ENCODE measurements around the gene PRH2. TPM values are rescaled to one million over a fixed set of nuclear protein-coding genes. Genes with fewer than 3 reads are reported as not detected.

PRH2 gene
- total and polyA plus RNA-seq, 4 experiments from 2014 or later = not detected

DNA sequence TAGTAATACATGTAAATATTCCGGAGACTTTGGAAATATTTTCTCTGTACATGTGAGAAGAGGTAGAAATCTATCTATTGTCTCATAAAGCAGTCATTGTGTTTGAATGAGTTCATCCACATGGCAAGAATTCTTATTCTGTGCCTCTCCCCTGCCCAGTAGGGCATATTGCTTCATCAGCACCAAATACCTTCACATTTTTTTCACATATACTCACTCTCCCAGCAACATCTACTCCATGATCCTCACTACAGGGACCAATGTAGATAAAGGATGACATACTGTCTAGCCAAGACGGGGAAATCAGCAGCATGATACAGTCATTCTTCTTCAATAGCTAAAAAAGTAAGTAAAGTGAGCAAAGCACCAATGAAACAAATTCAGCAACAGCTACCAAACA, 11.4 kb downstream of the PRH2 start:
- no peaks in the 10 kb centered on the region for H3K27me3 Mint-ChIP-seq
- DNase-seq = no peak
- no peak overlapping the region for H3K4me3 ChIP-seq (ENCODE audit: low read length in 2 of 2)
- peaks cover 0 to 15% (median 2%) of the 10 kb centered on the region in 4 donors for H3K4me1 Mint-ChIP-seq
- ChIA-PET POLR2A (ENCODE audit: partially characterized antibody) (no interaction called here), CTCF (ENCODE audit: partially characterized antibody) (no interaction called here)
- peaks cover 2 to 10% of the 10 kb centered on the region in 2 donors for H3K36me3 Mint-ChIP-seq
- no peak overlapping the region for H3K27ac Mint-ChIP-seq
- peaks cover 0 to 5% (median under 1%) of the 10 kb centered on the region in 8 donors for H3K9me3 Mint-ChIP-seq
- no peaks in the 10 kb centered on the region for H3K27me3 ChIP-seq (ENCODE audit: insufficient read depth, low read length)
- H3K27ac ChIP-seq (ENCODE audit: low read depth, low read length) = no peak overlapping the region
- no peaks in the 10 kb centered on the region for H3K4me1 ChIP-seq (ENCODE audit: insufficient read depth, low read length)
- intact Hi-C loops (cut with micrococcal nuclease) = no loop called here
- H3K9me3 ChIP-seq (ENCODE audit: control insufficient read depth in 1 of 2, low read length in 2 of 2) = no peaks in the 10 kb centered on the region
- H3K36me3 ChIP-seq (ENCODE audit: insufficient read depth, low read length) = no peaks in the 10 kb centered on the region
- no peak overlapping the region for H3K4me3 Mint-ChIP-seq

DNA sequence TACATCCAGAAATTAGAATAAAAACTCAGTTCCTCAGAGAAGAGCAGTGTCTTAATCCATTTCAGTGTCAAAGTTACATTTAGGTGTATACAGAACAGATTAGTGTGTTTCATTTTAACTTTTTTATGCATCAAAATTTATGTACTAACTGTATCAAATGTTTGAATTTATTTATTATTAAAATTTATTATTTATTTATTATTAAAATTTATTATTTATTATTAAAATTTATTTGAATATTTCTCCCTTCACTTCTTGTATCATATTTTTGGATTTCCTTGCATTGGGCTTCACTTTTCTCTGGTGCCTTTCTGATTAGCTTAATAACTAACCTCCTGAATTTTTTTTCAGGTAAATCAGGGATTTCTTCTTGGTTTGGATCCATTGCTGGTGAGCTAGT, 12.3 kb downstream of the PRH2 start:
- H3K4me1 Mint-ChIP-seq = peaks cover 0 to 15% (median 2%) of the 10 kb centered on the region in 4 donors
- no peaks in the 10 kb centered on the region for H3K4me1 ChIP-seq (ENCODE audit: insufficient read depth, low read length)
- H3K4me3 ChIP-seq (ENCODE audit: low read length in 2 of 2) = no peak overlapping the region
- no peaks in the 10 kb centered on the region for H3K27me3 Mint-ChIP-seq
- no peaks in the 10 kb centered on the region for H3K36me3 ChIP-seq (ENCODE audit: insufficient read depth, low read length)
- CTCF ChIA-PET (ENCODE audit: partially characterized antibody) = no interaction called here
- H3K27ac Mint-ChIP-seq = no peak overlapping the region
- POLR2A ChIA-PET (ENCODE audit: partially characterized antibody) = no interaction called here
- no peak overlapping the region for H3K4me3 Mint-ChIP-seq
- no peaks in the 10 kb centered on the region for H3K27me3 ChIP-seq (ENCODE audit: insufficient read depth, low read length)
- no peak for DNase-seq
- no peaks in the 10 kb centered on the region for H3K9me3 ChIP-seq (ENCODE audit: control insufficient read depth in 1 of 2, low read length in 2 of 2)
- peaks cover 0 to 7% (median 2%) of the 10 kb centered on the region in 8 donors for H3K9me3 Mint-ChIP-seq
- H3K36me3 Mint-ChIP-seq = peaks cover 2 to 12% of the 10 kb centered on the region in 2 donors
- intact Hi-C loops (cut with micrococcal nuclease) = no loop called here
- H3K27ac ChIP-seq (ENCODE audit: low read depth, low read length) = no peak overlapping the region

DNA sequence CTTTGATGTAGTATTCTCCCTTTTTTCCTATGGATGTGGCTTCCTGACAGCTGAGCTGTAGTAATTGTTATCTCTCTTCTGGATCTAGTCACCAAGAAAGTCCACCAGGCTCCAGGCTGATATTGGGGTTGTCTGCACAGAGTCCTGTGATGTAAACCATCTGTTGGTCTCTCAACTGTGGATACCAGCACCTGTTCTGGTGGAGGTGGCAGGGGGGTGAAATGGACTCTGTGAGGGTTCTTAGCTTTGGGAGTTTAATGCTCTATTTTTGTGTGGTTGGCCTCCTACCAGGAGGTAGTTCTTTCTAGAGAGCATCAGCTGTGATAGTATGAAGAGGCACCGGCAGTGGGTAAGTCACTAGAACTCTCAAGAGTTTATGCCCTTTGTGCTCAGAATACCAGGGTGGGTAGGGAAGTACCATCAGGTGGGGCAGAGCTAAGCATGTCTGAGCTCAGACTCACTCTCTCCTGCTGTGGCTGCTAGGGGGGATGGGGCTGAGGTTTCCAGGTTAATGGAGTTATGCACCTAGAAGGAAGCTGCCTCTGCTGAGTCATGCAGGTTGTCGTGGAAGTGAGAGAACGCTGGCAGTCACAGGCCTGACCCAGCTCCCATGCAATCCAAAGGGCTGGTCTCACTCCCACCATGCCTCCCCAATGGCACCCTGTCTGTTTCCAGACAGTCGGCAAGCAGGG, 13.0 kb downstream of the PRH2 start:
- H3K4me3 Mint-ChIP-seq = no peak overlapping the region
- intact Hi-C loops (cut with micrococcal nuclease) = no loop called here
- peak overlapping the region in 1 of 7 donors; percentile 3 for H3K27ac Mint-ChIP-seq
- H3K36me3 ChIP-seq (ENCODE audit: insufficient read depth, low read length) = no peaks in the 10 kb centered on the region
- H3K27me3 Mint-ChIP-seq = no peaks in the 10 kb centered on the region
- peaks cover 4 to 13% of the 10 kb centered on the region in 2 donors for H3K36me3 Mint-ChIP-seq
- CTCF ChIA-PET (ENCODE audit: partially characterized antibody) = no interaction called here
- POLR2A ChIA-PET (ENCODE audit: partially characterized antibody) = no interaction called here
- H3K4me1 ChIP-seq (ENCODE audit: insufficient read depth, low read length) = no peaks in the 10 kb centered on the region
- peaks cover 0 to 14% (median 4%) of the 10 kb centered on the region in 8 donors for H3K9me3 Mint-ChIP-seq
- peaks cover 0 to 15% (median 2%) of the 10 kb centered on the region in 4 donors for H3K4me1 Mint-ChIP-seq
- no peak for DNase-seq
- H3K9me3 ChIP-seq (ENCODE audit: control insufficient read depth in 1 of 2, low read length in 2 of 2) = no peaks in the 10 kb centered on the region
- no peaks in the 10 kb centered on the region for H3K27me3 ChIP-seq (ENCODE audit: insufficient read depth, low read length)
- H3K4me3 ChIP-seq (ENCODE audit: low read length in 2 of 2) = no peak overlapping the region
- no peak overlapping the region for H3K27ac ChIP-seq (ENCODE audit: low read depth, low read length)

DNA sequence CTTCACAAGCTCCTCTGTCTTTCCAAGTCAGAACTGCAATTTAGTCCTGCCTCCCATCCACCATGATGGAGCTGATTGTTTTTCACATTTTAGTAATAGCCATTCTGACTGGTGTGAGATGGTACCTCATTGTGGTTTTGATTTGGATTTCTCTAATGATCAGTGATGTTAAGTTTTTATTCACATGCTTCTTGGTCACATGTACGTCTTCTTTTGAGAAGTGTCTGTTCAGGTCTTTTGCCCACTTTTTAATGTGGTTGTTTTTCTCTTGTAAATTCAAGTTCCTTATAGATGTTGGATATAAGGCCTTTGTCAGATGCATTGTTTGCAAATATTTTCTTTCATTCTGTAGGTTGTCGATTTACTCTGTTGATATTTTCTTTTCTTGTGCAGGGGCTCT, 14.1 kb downstream of the PRH2 start:
- no peak for DNase-seq
- H3K4me1 ChIP-seq (ENCODE audit: insufficient read depth, low read length) = no peaks in the 10 kb centered on the region
- no peak overlapping the region for H3K4me3 Mint-ChIP-seq
- ChIA-PET POLR2A (ENCODE audit: partially characterized antibody) (no interaction called here), CTCF (ENCODE audit: partially characterized antibody) (no interaction called here)
- no peaks in the 10 kb centered on the region for H3K9me3 ChIP-seq (ENCODE audit: control insufficient read depth in 1 of 2, low read length in 2 of 2)
- no peak overlapping the region for H3K27ac ChIP-seq (ENCODE audit: low read depth, low read length)
- H3K4me3 ChIP-seq (ENCODE audit: low read length in 2 of 2) = no peak overlapping the region
- peaks cover 0 to 23% (median 9%) of the 10 kb centered on the region in 8 donors for H3K9me3 Mint-ChIP-seq
- intact Hi-C loops (cut with micrococcal nuclease) = no loop called here
- H3K27me3 ChIP-seq (ENCODE audit: insufficient read depth, low read length) = no peaks in the 10 kb centered on the region
- peaks cover 4 to 24% of the 10 kb centered on the region in 2 donors for H3K36me3 Mint-ChIP-seq
- H3K4me1 Mint-ChIP-seq = peaks cover 0 to 15% (median 2%) of the 10 kb centered on the region in 4 donors
- no peaks in the 10 kb centered on the region for H3K27me3 Mint-ChIP-seq
- no peak overlapping the region for H3K27ac Mint-ChIP-seq
- H3K36me3 ChIP-seq (ENCODE audit: insufficient read depth, low read length) = no peaks in the 10 kb centered on the region

DNA sequence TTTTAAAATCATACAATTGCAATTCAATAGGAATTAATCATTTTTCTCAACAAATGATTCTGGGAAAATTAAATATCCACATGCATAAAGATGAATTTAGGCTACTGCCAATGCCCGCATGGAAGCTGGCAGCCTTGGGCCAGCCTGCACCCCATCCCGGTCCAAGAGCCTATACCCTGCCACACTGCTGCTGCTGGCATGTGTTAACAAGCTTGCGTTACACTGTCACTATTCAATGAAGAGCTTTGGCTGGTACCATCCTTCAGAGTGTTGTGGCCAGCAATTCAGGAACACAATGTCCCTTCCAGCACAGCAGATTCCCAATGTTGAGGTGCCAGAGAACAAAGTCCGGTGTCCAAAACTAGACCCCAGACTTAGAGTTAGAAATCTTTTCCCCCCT, 23.6 kb downstream of the PRH2 start:
- Mint-ChIP-seq H3K4me3 (no peak overlapping the region), H3K27ac (no peak overlapping the region), H3K27me3 (no peaks in the 10 kb centered on the region), H3K9me3 (peaks cover 0 to 30% (median 5%) of the 10 kb centered on the region in 8 donors), H3K36me3 (peaks cover 12 to 53% of the 10 kb centered on the region in 2 donors), H3K4me1 (peaks cover 0 to 26% (median 7%) of the 10 kb centered on the region in 4 donors)
- intact Hi-C loops (cut with micrococcal nuclease) = no loop called here
- no peaks in the 10 kb centered on the region for H3K9me3 ChIP-seq (ENCODE audit: control insufficient read depth in 1 of 2, low read length in 2 of 2)
- H3K36me3 ChIP-seq (ENCODE audit: insufficient read depth, low read length) = no peaks in the 10 kb centered on the region
- H3K4me1 ChIP-seq (ENCODE audit: insufficient read depth, low read length) = no peaks in the 10 kb centered on the region
- no peak overlapping the region for H3K4me3 ChIP-seq (ENCODE audit: low read length in 2 of 2)
- ChIA-PET CTCF (ENCODE audit: partially characterized antibody) (no interaction called here), POLR2A (ENCODE audit: partially characterized antibody) (no interaction called here)
- H3K27me3 ChIP-seq (ENCODE audit: insufficient read depth, low read length) = no peaks in the 10 kb centered on the region
- DNase-seq = no peak
- H3K27ac ChIP-seq (ENCODE audit: low read depth, low read length) = no peak overlapping the region

DNA sequence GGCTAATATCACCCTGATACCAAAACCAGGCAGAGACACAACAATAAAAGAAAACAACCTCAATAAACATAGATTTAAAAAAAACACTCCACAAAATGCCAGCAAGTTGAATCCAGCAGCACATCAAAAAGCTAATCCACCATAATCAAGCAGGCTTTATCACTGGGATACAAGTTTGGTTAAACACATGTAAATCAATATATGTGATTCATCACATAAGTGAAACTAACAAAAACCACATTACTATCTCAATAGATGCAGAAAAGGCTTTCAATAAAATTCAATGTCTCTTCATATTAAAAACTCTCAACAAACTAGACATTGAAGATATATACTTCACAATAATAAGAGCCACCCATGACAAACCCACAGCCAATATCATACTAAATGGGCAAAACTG, 27.0 kb downstream of the PRH2 start:
- H3K27ac Mint-ChIP-seq = no peak overlapping the region
- H3K36me3 Mint-ChIP-seq = peaks cover 9 to 51% of the 10 kb centered on the region in 2 donors
- no peaks in the 10 kb centered on the region for H3K27me3 Mint-ChIP-seq
- ChIA-PET POLR2A (ENCODE audit: partially characterized antibody) (no interaction called here), CTCF (ENCODE audit: partially characterized antibody) (no interaction called here)
- Histone ChIP-seq H3K36me3 (ENCODE audit: insufficient read depth, low read length) (no peaks in the 10 kb centered on the region), H3K9me3 (ENCODE audit: control insufficient read depth in 1 of 2, low read length in 2 of 2) (no peaks in the 10 kb centered on the region), H3K4me1 (ENCODE audit: insufficient read depth, low read length) (peaks cover 15% of the 10 kb centered on the region), H3K4me3 (ENCODE audit: low read length in 2 of 2) (no peak overlapping the region), H3K27me3 (ENCODE audit: insufficient read depth, low read length) (no peaks in the 10 kb centered on the region), H3K27ac (ENCODE audit: low read depth, low read length) (no peak overlapping the region)
- H3K4me1 Mint-ChIP-seq = peaks cover 14 to 46% (median 22%) of the 10 kb centered on the region in 4 donors
- H3K9me3 Mint-ChIP-seq = peaks cover 0 to 20% (median 5%) of the 10 kb centered on the region in 8 donors
- intact Hi-C loops (cut with micrococcal nuclease) = no loop called here
- no peak for DNase-seq
- no peak overlapping the region for H3K4me3 Mint-ChIP-seq

DNA sequence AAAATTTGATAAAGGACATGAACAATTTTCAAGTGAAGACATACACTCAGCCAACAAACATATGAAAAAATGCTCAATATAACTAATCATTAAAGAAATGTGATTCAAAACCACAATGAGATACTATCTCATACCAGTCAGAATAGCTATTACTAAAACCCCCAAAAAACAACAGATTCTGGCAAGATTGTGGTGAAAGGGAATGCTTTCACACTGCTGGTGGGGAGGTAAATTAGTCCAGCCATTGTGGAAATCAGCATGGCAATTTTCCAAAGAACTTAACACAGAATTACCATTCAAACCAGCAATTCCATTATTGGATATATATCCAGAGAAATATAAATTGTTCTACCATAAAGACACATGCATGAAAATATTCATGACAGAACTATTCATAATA, 28.7 kb downstream of the PRH2 start:
- ChIA-PET CTCF (ENCODE audit: partially characterized antibody) (no interaction called here), POLR2A (ENCODE audit: partially characterized antibody) (no interaction called here)
- Mint-ChIP-seq H3K27ac (no peak overlapping the region), H3K27me3 (no peaks in the 10 kb centered on the region), H3K4me3 (no peak overlapping the region), H3K4me1 (peaks cover 23 to 57% (median 31%) of the 10 kb centered on the region in 4 donors), H3K9me3 (peaks cover 0 to 18% (median 5%) of the 10 kb centered on the region in 8 donors), H3K36me3 (peaks cover 7 to 51% of the 10 kb centered on the region in 2 donors)
- intact Hi-C loops (cut with micrococcal nuclease) = no loop called here
- H3K9me3 ChIP-seq (ENCODE audit: control insufficient read depth in 1 of 2, low read length in 2 of 2) = no peaks in the 10 kb centered on the region
- H3K4me1 ChIP-seq (ENCODE audit: insufficient read depth, low read length) = peaks cover 19% of the 10 kb centered on the region
- H3K27ac ChIP-seq (ENCODE audit: low read depth, low read length) = no peak overlapping the region
- H3K36me3 ChIP-seq (ENCODE audit: insufficient read depth, low read length) = no peaks in the 10 kb centered on the region
- no peak overlapping the region for H3K4me3 ChIP-seq (ENCODE audit: low read length in 2 of 2)
- H3K27me3 ChIP-seq (ENCODE audit: insufficient read depth, low read length) = no peaks in the 10 kb centered on the region
- DNase-seq = no peak

All from CD4-positive, alpha-beta memory T cell (primary cell).